Measurements from ENCODE around the gene ZNF367.

The ZNF367 gene

GRCh38 chr9:96436456-96437126, 18.4 kb upstream of the ZNF367 start:
- DNase-seq, result no peak

- DNase-seq, result no peak
Measured at GRCh38 chr9:96436063-96436455, 17.9 kb upstream of the ZNF367 start.

- DNase-seq, result no peak
Measured at GRCh38 chr9:96435345-96435744, 17.2 kb upstream of the ZNF367 start.

- DNase-seq, result no peak
Measured at GRCh38 chr9:96430377-96430776, 12.2 kb upstream of the ZNF367 start.

- no peak for DNase-seq
Measured at GRCh38 chr9:96429732-96430131, 11.6 kb upstream of the ZNF367 start.

GRCh38 chr9:96425500-96426169, 7.5 kb upstream of the ZNF367 start:
- DNase-seq, result no peak

GRCh38 chr9:96423985-96424336, 5.8 kb upstream of the ZNF367 start:
- no peak for DNase-seq

GRCh38 chr9:96423322-96423984, 5.3 kb upstream of the ZNF367 start:
- no peak for DNase-seq

GRCh38 chr9:96420468-96421219, 2.5 kb upstream of the ZNF367 start:
- peak; percentile 11 for DNase-seq

- DNase-seq, result no peak
Measured at GRCh38 chr9:96419691-96419969, 1.5 kb upstream of the ZNF367 start.

- DNase-seq, result peak; percentile 76
Measured at GRCh38 chr9:96418920-96419690, 935 bp upstream of the ZNF367 start.

GRCh38 chr9:96417661-96418082, 498 bp downstream of the ZNF367 start:
- DNase-seq, result no peak

- DNase-seq, result peak; percentile 81
Measured at GRCh38 chr9:96417051-96417586, 1.1 kb downstream of the ZNF367 start.

GRCh38 chr9:96413302-96414221, 4.6 kb downstream of the ZNF367 start:
- no peak for DNase-seq

GRCh38 chr9:96412174-96412913, 5.8 kb downstream of the ZNF367 start:
- DNase-seq, result no peak

GRCh38 chr9:96411129-96411838, 6.9 kb downstream of the ZNF367 start:
- no peak for DNase-seq

- DNase-seq, result no peak
Measured at GRCh38 chr9:96408409-96409280, 9.5 kb downstream of the ZNF367 start.

GRCh38 chr9:96400132-96400910, 17.8 kb downstream of the ZNF367 start:
- DNase-seq, result no peak
